Hypothalamus (tissue), 51 donors: ENCODE measurements around the gene HOOK2.
"Not testable (repeated sequence)": the region's sequence is repeated elsewhere in the genome, so short reads cannot be mapped to it uniquely, and the experiment has no call there.

Experiments used
- DNase-seq, 51 donors: peaks; one replicate each; lab custom pipeline; 2025; lab: John Stamatoyannopoulos, UW

HOOK2 gene, protein sequence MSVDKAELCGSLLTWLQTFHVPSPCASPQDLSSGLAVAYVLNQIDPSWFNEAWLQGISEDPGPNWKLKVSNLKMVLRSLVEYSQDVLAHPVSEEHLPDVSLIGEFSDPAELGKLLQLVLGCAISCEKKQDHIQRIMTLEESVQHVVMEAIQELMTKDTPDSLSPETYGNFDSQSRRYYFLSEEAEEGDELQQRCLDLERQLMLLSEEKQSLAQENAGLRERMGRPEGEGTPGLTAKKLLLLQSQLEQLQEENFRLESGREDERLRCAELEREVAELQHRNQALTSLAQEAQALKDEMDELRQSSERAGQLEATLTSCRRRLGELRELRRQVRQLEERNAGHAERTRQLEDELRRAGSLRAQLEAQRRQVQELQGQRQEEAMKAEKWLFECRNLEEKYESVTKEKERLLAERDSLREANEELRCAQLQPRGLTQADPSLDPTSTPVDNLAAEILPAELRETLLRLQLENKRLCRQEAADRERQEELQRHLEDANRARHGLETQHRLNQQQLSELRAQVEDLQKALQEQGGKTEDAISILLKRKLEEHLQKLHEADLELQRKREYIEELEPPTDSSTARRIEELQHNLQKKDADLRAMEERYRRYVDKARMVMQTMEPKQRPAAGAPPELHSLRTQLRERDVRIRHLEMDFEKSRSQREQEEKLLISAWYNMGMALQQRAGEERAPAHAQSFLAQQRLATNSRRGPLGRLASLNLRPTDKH

DNA sequence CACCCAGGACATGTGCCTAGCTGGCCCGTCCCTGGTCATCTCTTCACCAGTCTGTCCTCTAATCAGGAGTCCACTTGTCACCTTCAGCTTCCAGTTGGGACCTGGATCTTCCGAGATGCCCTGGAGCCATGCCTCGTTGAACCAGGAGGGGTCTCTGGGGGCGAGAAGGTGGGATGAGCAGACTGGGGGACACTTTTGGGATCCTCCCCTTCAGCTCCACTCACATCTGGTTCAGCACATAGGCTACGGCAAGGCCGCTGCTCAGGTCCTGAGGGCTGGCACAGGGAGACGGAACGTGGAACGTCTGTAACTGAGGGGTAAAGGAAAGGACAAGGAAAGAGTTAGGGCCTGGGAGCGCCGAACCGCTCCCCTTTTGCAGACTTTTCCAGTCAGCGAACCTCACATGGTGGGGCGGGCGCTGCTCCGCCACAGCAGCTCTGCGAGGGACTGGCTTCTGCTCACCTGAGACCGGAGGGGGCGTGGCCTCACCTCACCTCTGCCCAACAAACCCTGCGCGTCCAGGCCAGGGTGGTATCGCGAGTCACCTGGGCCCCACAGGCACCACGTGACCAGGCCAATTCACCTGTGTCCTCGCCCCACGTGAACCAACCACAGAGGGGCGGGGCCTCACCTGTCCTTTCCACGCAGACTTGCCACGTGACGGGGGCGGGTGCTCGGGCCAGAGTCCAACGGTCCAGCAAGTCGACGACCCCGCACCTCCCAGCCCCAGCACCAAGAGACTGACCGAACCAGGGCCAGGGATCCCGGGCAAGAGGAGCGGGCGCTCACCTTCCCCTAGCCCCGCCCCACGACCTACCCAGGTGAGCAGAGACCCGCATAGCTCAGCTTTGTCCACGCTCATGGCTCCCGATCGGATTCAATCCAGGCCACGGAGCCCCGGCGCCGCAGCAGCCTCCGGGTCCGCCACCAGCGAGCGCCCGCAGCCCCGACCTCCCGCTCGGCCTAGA is at the start of gene HOOK2:
HOOK2 (minus strand) TSS at position 965 of the 968 bp plus-strand sequence; CDS start at position 862, 103 bp downstream.
- DNase-seq = peak in 15 of 51 donors; percentile 17 to 63 (median 52)

DNA sequence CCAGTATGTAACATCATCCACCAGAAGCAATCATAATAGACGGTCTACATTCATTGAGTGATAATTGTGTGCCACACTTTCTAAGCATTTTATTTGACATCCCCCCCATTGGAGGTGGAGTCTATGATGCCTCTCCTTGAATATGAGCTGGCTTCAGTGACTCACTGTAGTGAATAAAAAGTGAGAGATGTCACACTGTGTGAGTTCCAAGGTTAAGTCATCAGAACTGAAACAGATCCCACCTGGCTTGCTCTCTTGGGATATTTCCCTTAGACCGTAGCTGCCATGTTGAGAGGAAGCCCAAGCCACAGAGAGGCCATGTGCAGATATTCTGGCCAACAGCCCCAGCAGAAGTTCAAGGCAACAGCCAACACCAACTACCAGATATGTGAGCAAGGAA is 46.4 kb upstream of the HOOK2 start:
- no peak for DNase-seq

DNA sequence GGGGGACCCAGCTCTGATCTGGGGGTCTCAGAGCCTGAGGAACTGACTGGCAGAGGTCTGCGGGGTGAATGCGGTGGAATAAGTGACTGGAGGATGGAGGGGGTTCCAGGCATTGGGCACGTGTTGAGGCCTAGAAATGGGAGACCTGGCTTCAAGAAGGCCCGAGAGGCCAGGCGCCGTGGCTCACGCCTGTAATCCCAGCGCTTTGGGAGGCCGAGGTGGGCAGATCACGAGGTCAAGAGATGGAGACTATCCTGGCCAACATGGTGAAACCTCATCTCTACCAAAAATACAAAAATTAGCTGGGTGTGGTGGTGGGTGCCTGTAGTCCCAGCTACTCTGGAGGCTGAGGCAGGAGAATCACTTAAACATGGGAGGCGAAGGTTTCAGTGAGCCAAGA is 42.5 kb upstream of the HOOK2 start:
- DNase-seq = not testable (repeated sequence)

DNA sequence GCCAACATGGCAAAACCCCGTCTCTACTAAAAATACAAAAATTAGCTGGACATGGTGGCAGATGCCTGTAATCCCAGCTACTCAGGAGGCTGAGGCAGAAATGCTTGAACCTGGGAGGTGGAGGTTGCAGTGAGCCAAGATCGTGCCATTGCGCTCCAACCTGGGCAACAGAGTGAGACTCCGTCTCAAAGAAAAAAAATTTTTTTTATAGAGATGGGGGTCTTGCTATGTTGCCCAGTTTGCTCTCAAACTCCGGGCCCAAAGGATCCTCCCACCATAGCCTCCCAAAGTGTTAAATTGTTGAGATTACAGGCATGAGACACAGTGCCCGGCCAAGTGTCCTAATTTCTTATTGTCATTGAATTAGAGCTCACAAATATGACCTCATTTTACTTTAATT is 41.8 kb upstream of the HOOK2 start:
- DNase-seq = not testable (repeated sequence)

DNA sequence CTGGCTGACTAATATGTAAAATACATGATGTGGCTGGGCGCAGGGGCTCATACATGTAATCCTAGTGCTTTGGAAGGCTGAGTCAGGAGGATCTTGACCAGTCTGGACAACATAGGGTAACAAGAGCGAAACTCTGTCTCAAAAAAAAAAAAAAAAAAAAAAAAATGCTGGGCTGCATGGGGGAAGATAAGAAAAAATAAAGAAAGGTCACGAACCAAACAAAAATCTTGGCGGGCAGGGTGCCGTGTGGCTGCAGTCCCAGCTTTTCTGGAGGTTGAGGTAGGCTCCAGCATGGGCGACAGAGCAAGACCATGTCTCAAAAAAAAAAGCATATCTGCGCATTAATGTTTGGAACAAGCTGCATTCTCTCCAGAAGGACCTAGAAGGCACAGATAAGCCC is 39.7 kb upstream of the HOOK2 start:
- DNase-seq = no peak

DNA sequence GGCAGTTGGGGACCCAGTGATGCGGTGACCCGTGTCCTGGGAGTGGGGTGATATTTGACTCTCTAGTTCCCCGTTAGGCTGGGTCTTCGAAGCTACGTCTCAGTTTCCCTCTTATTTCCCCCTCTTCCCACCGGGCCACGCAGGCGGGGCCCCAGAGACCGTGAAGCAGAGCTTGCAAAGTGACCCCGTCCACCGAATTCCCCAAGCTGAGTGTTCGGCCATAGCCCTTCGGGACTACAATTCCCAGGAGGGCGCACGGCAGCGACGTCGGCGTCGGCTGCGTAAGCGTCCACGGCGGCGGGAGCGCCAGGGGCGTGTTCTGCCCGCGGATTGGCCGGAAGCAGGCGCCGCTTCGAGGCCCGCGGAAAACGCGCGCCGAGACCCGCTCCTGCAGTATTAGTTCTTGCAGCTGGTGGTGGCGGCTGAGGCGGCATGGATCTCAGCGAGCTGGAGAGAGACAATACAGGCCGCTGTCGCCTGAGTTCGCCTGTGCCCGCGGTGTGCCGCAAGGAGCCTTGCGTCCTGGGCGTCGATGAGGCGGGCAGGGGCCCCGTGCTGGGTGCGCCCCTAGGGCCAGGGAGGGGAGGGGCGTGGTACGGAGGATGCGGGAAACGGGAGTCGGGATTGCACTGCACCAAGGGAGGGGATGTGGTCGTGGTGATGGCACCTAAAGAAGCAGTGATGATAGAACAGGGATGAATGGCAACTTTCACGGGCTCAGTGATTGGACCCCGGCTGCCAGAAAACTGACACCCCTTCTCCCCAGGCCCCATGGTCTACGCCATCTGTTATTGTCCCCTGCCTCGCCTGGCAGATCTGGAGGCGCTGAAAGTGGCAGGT is 31.1 kb upstream of the HOOK2 start, which contains the start of gene RNASEH2A:
RNASEH2A (plus strand) TSS at position 343 of the 840 bp plus-strand sequence; CDS start at position 433, 90 bp downstream.
- DNase-seq = peak in 48 of 51 donors; percentile 17 to 92 (median 78)

DNA sequence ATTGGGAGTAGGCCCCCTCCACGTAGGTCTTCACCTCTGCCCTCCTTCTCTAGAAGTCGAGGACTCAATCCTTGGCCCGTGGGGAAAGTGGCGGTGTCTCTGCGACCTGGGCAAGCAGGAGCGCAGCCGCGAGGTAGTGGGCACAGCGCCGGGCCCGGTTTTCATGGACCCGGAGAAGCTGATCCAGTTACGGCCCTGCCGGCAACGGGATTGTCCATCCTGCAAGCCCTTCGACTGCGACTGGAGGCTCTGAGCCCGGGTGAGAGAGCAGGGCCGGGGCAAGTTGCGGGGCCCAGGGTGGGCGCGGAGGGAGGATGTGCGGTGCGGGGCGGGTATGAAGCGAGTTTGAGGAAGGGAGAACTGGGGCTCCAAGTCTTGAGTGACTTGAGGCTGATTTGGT is 28.7 kb upstream of the HOOK2 start:
- no peak for DNase-seq

DNA sequence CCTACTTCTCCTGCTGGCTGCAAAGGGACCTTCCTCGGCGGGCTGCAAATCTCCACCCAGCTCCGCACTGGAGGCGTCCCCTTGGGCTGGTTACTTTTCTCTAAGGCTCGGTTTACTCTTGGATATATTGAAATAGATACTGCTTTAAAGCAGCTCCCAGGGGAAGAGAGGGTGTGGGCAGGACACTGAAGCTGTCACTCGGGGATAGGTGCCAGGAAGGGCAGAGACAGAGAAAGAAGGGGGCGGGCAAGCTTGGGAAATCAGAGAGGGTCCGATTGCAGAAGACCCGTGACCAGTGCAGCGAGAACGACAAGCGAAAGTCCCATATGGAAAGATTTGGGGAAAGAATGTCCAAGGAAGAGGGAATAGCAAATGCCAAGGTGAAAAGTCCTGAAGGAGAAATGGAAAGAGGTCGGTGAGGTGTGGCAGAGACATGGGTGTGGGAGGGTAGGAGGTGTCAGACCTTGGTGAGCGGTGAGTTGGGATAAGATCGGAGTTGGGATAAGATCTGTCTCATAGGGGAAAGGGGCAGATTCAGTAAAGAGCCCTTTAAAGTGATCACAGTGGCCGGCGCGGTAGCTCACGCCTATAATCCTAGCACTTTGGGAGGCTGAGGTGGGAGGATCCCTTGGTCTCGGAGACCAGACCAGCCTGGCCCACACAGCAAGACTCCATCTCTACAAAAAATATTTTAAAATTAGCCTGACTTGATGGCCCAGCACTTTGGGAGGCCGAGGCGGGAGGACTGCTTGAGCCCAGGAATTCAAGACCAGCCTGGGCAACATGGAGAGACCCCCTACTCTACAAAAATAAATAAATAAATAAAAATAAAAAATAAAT is 27.1 kb upstream of the HOOK2 start:
- DNase-seq = no peak

DNA sequence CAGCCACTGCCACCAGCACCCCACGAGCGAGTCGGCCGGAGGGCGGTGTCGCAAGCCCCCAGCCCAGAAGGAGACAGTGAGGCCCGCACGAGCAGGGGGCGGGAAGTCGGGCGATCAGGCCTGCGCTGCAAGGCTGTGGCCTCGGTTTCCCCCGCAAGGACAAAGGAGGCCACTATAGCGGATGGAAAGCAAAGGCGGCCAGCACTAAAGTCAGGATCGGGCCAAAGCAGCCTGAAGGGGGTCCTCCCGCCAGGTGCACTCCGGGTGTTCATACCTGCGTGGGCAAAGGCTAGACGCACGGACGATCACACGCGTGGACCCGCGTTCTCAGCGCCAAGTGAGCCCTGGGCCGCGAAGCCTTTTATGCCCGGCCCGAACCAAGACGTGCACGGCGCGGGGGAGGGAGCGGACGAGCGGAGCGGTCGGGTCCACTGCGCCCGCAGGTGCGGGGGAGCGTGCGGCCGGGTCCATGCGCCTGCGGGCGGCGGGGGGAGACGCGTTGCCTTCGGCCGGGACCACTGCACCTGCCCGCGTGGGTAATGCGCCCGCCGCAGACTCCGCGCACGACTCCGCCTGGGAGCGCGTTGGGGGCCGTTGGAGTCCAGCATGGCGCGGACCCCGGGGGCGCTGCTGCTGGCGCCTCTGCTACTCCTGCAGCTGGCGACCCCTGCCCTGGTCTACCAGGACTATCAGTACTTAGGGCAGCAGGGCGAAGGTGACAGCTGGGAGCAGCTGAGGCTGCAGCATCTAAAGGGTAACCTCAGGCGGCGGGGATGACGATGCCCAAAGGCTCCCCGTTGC is 26.3 kb upstream of the HOOK2 start, which contains the start of the genes PRDX2 and THSD8:
PRDX2 (minus strand) TSS at position 335 of the 801 bp plus-strand sequence. CDS start 539 bp downstream, outside the sequence.
THSD8 (plus strand) TSS at position 604 of the 801 bp plus-strand sequence; CDS start at position 607, 3 bp downstream.
- peak in 44 of 51 donors; percentile 23 to 85 (median 70) for DNase-seq

DNA sequence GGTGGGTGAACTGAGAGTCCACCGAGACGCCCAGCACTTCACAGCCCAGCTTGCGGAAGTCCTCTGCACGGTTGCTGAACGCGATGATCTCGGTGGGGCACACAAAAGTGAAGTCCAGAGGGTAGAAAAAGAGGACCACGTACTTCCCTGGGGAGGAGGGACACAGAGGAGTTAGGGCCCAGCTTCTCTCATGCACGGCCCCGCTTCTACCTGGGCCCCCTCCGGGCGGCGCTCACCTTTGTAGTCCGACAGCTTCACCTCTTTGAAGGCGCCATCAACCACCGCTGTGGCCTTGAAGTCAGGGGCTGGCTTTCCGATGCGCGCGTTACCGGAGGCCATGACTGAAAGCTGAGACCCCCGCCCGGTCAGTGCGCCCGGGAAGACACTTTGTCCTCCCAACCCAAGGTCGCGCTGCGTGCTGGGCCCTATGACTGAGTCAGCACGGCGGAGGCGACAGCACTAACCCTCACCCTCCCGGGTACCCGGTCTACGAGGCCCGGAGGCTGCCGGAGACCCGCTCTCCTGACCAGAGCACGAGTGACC is 25.6 kb upstream of the HOOK2 start:
- peak in 9 of 51 donors; percentile 21 to 50 (median 30) for DNase-seq

DNA sequence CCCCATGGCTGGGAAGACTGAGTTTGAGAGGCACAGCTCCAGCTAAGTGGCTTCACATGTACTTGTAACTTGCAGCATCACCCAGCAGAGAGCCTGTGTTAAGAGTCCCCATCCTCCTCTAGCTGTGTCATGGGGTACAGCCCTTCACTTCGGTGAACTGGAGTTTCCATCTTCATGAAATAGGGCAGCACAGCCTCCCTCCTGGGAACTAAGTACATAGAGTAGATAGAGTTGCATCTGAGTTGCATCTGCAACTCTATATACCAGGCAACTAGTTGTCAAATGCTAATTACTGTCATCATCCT is 25.1 kb upstream of the HOOK2 start:
- no peak for DNase-seq

DNA sequence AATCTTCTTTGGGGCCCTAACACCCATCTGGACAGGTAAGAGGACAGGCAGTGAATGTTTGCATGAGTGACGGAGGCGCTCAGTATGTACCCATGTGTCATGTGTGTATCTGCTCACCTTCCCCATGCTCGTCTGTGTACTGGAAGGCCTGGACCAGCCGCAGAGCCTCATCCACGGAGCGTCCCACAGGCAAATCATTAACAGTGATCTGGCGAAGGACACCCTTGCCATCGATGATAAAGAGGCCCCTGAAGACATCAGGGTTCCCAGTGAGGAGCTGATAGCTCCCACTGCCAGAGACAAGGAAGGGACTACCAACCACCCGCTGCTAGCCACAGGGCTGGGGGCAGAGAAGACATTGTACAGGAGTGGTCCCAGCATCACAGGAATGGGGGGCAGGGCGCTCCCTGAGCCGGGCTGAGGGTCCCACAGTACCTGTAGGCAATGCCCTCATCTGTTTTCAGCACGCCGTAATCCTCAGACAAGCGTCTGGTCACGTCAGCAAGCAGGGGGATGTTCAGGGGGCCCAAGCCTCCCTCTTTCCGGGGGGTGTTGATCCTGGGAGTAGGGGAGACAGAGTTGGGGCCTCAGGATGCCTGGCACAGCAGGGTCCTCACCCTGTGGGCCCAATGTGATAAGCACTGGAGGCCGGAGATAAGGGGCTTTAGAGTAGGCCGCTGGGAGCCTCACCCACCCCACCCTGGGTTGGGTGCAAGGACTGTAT is 24.6 kb upstream of the HOOK2 start:
- no peak for DNase-seq

DNA sequence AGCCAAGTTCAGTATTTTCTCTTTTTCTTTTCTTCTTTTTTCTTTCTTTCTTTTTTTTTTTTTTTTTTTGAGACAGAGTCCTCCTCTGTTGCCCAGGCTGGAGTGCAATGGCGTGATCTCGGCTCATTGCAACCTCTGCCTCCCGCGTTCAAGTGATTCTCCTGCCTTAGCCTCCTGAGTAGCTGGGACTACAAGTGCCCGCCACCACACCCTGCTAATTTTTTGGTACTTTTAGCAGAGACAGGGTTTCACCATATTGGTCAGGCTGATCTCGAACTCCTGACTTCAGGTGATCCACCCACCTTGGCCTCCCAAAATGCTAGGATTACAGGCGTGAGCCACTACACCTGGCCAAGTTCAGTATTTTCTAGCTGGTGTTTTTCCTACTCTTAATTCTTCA is 22.3 kb upstream of the HOOK2 start:
- not testable (repeated sequence) for DNase-seq

DNA sequence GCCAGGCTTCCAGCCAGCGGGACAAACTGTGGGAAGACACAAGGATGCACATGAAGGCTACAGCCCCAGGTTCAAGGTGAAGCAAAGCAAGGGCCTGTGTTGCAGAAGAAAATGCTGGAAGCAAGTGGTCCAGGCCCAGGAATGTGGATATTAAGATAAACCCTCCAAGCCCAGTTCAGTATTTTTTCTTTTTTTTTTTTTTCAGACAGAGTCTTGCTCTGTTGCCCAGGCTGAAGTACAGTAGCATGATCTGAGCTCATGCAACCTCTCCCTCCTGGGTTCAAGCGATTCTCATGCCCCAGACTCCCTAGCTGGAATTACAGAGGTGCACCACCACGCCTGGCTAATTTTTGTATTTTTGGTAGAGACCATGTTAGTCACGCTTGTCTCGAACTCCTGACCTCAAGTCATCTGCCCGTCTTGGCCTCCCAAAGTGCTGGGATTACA is 21.8 kb upstream of the HOOK2 start:
- no peak for DNase-seq

DNA sequence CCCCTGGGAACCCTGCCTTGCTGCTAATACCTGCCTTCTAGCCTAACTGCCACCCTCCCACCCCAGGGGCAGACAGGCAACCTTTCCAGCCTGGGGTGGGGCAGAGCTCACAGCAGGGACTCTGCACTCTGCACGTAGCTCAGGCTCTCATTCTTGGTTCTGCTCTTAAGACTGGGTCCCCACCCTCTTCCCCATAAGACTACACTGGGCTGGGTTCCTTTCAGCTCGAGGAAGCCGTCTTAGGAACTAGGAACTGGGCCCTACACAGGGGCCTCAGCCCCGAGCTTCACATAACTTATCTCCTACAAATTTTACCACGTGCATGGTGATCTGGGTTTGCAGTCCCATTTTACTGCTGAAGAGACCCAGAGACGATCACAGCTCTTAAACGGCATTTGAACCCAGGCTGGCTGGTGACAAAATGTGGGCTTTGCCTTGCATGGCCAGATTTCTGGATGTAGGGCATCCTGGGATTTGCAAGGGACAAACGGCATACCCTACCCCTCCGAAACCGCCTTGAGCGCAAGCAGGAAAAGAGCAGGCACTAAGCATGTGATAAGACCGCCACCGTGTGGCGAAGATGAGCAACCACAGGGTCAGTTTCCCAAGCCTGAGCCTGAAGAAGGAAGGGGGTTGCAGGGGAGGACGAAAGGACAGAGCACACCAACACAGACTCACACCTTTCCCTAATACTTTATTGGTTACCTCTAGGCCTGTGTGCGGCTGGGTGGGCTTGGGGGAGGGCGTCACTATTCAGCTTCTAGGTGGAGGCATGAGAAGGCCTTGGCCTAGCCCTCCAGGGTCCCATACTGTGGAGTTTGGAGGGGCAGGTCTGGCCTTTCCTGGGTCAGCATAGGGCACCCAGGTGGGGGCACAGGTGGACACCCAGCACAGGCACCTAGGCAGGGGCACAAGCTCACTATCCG is 21.1 kb upstream of the HOOK2 start:
- DNase-seq = peak in 45 of 51 donors; percentile 15 to 80 (median 52)
